Nephron (organoid): Measurements from ENCODE around the gene DAGLA.

Source experiments
- H3K27ac Mint-ChIP-seq, 3 experiments: 2 replicates each; pipeline ENCODE4 v1.8.0; 2020; ENCODE audit warnings: mixed read lengths in 3 of 3, mild to moderate bottlenecking in 2 of 3, moderate library complexity in 1 of 3
- H3K27me3 Mint-ChIP-seq: 2 replicates; pipeline ENCODE4 v1.8.0; 2021; ENCODE audit warnings: low read depth, mild to moderate bottlenecking, moderate library complexity, mixed read lengths
- H3K36me3 Mint-ChIP-seq: 2 replicates; pipeline ENCODE4 v1.8.0; 2020; ENCODE audit warnings: low read depth, mixed read lengths
- H3K4me1 Mint-ChIP-seq: 2 replicates; pipeline ENCODE4 v1.8.0; 2020; ENCODE audit warnings: mixed read lengths
- H3K4me3 Mint-ChIP-seq, 3 experiments: 2 replicates each; pipeline ENCODE4 v1.8.0; 2020; ENCODE audit warnings: mild to moderate bottlenecking in 3 of 3, mixed read lengths in 3 of 3, moderate library complexity in 2 of 3
- H3K9me3 Mint-ChIP-seq: 2 replicates; pipeline ENCODE4 v1.8.0; 2020; ENCODE audit warnings: mixed read lengths
- CTCF ChIP-seq, 3 experiments: fragments of 200-600 bp; sonication (generic); IDR thresholded peaks; one replicate each; pipeline ENCODE4 v1.5.0; 2021; ENCODE audit warnings: antibody characterized with exemption in 3 of 3; ENCODE audit not compliant: unreplicated experiment in 3 of 3

Gene DAGLA

GRCh38 chr11:61719978-61720377 is 39.8 kb downstream of the DAGLA start:
- H3K9me3 Mint-ChIP-seq: no peaks in the 10 kb centered on the region
- no peak for TF ChIP-seq CTCF (IDR thresholded peaks at IDR 0.05; ENCODE audit: unreplicated experiment in 3 of 3)
- H3K4me3 Mint-ChIP-seq: peak overlapping the region in 1 of 3 experiments; percentile 21
- H3K27me3 Mint-ChIP-seq: peaks cover 4% of the 10 kb centered on the region
- no peaks in the 10 kb centered on the region for H3K36me3 Mint-ChIP-seq
- H3K27ac Mint-ChIP-seq: no peak overlapping the region
- peaks cover 18% of the 10 kb centered on the region for H3K4me1 Mint-ChIP-seq

GRCh38 chr11:61720597-61720996 is 40.4 kb downstream of the DAGLA start:
- TF ChIP-seq CTCF (IDR thresholded peaks at IDR 0.05; ENCODE audit: unreplicated experiment in 3 of 3): no peak
- no peak overlapping the region for H3K27ac Mint-ChIP-seq
- peaks cover 4% of the 10 kb centered on the region for H3K27me3 Mint-ChIP-seq
- H3K9me3 Mint-ChIP-seq: no peaks in the 10 kb centered on the region
- peaks cover 18% of the 10 kb centered on the region for H3K4me1 Mint-ChIP-seq
- peak overlapping the region in 1 of 3 experiments; percentile 59 for H3K4me3 Mint-ChIP-seq
- H3K36me3 Mint-ChIP-seq: no peaks in the 10 kb centered on the region

GRCh38 chr11:61724437-61724836 is 44.2 kb downstream of the DAGLA start:
- H3K4me1 Mint-ChIP-seq: peaks cover 4% of the 10 kb centered on the region
- no peaks in the 10 kb centered on the region for H3K9me3 Mint-ChIP-seq
- no peak overlapping the region for H3K27ac Mint-ChIP-seq
- no peaks in the 10 kb centered on the region for H3K27me3 Mint-ChIP-seq
- TF ChIP-seq CTCF (IDR thresholded peaks at IDR 0.05; ENCODE audit: unreplicated experiment in 3 of 3): no peak
- no peak overlapping the region for H3K4me3 Mint-ChIP-seq
- H3K36me3 Mint-ChIP-seq: peaks cover 5% of the 10 kb centered on the region

- peaks cover 5% of the 10 kb centered on the region for H3K36me3 Mint-ChIP-seq
- no peaks in the 10 kb centered on the region for H3K27me3 Mint-ChIP-seq
- H3K27ac Mint-ChIP-seq: no peak overlapping the region
- no peak overlapping the region for H3K4me3 Mint-ChIP-seq
- no peaks in the 10 kb centered on the region for H3K9me3 Mint-ChIP-seq
- peaks cover 4% of the 10 kb centered on the region for H3K4me1 Mint-ChIP-seq
- no peak for TF ChIP-seq CTCF (IDR thresholded peaks at IDR 0.05; ENCODE audit: unreplicated experiment in 3 of 3)
These were observed 45.6 kb downstream of the DAGLA start for GRCh38 chr11:61725781-61726231.

GRCh38 chr11:61726775-61727174 is 46.6 kb downstream of the DAGLA start:
- Mint-ChIP-seq H3K27me3 (no peaks in the 10 kb centered on the region), H3K9me3 (no peaks in the 10 kb centered on the region), H3K36me3 (peaks cover 5% of the 10 kb centered on the region), H3K27ac (no peak overlapping the region), H3K4me1 (peaks cover 7% of the 10 kb centered on the region), H3K4me3 (no peak overlapping the region)
- no peak for TF ChIP-seq CTCF (IDR thresholded peaks at IDR 0.05; ENCODE audit: unreplicated experiment in 3 of 3)

GRCh38 chr11:61727401-61727811 is 47.2 kb downstream of the DAGLA start:
- H3K4me1 Mint-ChIP-seq: peaks cover 9% of the 10 kb centered on the region
- no peak overlapping the region for H3K27ac Mint-ChIP-seq
- H3K4me3 Mint-ChIP-seq: no peak overlapping the region

More at GRCh38 chr11:61727401-61727811, 47.2 kb downstream of the DAGLA start:
- Mint-ChIP-seq H3K9me3 (no peaks in the 10 kb centered on the region), H3K36me3 (peaks cover 5% of the 10 kb centered on the region), H3K27me3 (no peaks in the 10 kb centered on the region)
- no peak for TF ChIP-seq CTCF (IDR thresholded peaks at IDR 0.05; ENCODE audit: unreplicated experiment in 3 of 3)
